Mammary epithelial cell (primary cell): ENCODE data around the gene ST3GAL2.

Experiments
- CTCF ChIP-seq, 2 donors: IDR thresholded peaks in 1 of 2; conservative IDR thresholded peaks in 1 of 2; 2 replicates each; pipeline ENCODE4 v1.5.1; 2011 to 2012; ENCODE audit warnings: inconsistent platforms in 2 of 2, low read length in 2 of 2, mild to moderate bottlenecking in 2 of 2, control low read depth in 1 of 2, low read depth in 1 of 2; ENCODE audit not compliant: insufficient read depth in 1 of 2; ENCODE audit errors: extremely low read depth in 1 of 2
- EZH2 ChIP-seq: IDR thresholded peaks from 2 replicates; pipeline ENCODE4 v1.6.1; 2012; ENCODE audit warnings: low read length, inconsistent platforms, borderline replicate concordance

GRCh38 chr16:70484867-70485266 lies 46.0 kb upstream of the ST3GAL2 start:
- no peak for TF ChIP-seq CTCF (conservative IDR thresholded peaks at IDR 0.05 in 1 of 2, IDR thresholded peaks at IDR 0.05 in 1 of 2; ENCODE audit: extremely low read depth in 1 of 2, insufficient read depth in 1 of 2, low read depth in 1 of 2, low read length in 2 of 2)
- no peak for TF ChIP-seq EZH2
